Measurements from ENCODE around the gene IPCEF1.

DNA sequence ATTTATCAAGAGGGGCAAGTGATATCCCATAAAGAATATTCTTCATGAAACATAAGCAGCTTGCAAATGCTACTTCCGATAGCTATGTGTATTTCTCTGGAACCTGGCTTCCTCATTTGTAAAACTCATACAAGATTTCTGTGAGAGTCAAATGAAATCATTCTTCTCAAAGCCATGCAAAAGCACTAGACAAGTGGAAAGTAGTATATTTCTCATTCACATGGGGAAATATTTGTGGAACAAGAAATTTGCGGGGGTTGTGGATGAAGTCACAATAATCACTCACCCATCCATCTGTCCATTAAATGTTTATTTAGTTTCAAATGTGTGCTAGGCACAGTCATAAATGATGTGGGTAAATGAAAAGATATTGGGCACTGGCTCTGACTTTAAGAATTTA is 150.5 kb downstream of the IPCEF1 start:
- TF ChIP-seq, protein P1, sequence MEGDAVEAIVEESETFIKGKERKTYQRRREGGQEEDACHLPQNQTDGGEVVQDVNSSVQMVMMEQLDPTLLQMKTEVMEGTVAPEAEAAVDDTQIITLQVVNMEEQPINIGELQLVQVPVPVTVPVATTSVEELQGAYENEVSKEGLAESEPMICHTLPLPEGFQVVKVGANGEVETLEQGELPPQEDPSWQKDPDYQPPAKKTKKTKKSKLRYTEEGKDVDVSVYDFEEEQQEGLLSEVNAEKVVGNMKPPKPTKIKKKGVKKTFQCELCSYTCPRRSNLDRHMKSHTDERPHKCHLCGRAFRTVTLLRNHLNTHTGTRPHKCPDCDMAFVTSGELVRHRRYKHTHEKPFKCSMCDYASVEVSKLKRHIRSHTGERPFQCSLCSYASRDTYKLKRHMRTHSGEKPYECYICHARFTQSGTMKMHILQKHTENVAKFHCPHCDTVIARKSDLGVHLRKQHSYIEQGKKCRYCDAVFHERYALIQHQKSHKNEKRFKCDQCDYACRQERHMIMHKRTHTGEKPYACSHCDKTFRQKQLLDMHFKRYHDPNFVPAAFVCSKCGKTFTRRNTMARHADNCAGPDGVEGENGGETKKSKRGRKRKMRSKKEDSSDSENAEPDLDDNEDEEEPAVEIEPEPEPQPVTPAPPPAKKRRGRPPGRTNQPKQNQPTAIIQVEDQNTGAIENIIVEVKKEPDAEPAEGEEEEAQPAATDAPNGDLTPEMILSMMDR (conservative IDR thresholded peaks at IDR 0.05), result no peak
- no peak for TF ChIP-seq ZFX (IDR thresholded peaks at IDR 0.05)
